ENCODE results near the gene DNAJC15.
"Not testable (repeated sequence)": the region's sequence is repeated elsewhere in the genome, so short reads cannot be mapped to it uniquely, and the experiment has no call there.

Gene DNAJC15

DNA sequence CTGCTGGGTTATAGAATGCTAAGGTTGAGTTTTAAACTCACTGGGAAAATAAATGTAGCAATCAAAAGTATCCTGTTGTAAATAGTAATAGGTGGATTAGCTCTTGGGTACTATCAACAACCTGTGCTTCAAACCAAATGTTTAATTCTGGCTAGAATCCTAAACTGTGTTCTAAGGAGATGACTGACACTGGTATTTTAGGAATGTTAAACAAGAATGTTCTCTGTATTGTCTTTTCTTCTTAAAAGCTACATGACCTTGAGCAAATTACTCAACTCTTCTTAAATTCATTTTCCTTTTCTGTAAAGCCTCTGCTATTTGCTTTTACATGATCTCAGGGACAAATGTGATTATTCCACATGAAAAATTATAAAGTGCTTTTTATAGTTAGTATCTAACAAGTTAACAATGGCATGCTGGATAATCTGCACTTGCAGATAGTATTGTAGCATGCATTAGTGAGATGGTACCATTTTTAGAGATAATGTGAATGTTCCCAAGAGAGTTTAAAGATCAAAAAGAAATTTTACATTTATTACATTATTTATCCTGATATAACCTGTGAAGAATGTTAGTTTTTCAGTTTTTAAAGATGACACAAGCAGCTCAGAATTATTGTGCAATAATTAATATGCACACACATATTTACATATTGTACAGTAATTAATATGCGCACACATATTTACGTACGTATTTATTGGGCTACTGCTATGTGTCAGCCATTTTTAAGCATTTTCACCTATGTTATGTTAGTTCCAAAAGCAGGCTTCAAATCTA is 17.7 kb upstream of the DNAJC15 start:
- no peak for DNase-seq

DNA sequence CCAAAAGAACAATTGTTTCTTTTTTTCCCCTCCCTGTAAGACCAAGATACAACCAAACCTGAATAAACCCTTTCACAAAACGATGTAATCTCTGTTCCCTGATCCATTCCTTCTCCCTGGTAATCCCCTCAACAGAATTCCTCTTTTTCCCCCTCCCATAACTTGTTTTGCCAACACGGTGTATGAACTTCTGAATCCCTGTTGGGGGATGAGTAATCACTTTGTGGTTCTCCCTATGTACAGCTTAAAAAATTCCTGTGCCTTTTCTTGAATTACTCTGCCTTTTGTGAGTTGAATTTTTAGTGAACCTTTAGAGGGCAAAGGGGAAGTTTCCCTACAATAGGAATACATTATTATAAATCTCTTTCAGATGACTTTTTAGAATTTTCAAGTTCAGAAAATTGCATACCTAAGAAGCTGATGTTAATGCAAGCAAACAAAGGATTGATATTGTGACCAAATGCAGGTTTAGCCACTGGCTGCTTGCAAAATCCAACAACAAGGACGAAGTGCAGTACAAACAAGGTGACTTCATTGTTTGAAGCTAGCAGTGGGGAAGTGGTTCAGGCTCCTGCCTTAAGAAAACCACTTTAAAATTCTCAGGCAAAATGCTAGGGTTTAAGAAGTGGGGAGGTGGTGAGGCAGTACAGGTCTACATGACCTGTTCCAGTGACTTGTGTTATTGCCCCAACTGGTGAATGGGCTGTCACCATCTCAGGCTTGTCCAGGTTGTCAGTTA is 16.3 kb upstream of the DNAJC15 start:
- DNase-seq: no peak

DNA sequence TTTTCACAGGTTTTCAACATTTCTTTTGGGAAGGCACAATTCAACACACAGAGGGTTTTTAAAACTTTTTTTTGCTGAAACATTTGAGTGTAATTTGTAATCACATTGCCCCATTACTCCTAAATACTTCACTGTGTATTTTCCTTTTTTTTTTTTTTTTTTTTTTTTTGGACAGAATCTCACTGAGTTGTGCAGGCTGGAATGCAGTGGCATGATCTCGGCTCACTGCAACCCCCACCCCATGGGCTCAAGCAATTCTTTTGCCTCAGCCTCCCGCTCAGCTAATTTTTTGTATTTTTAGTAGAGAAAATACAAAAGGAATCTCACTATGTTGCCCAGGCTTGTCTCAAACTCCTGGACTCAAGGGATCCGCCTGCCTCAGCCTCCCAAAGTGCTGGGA is 14.8 kb upstream of the DNAJC15 start:
- DNase-seq: no peak

DNA sequence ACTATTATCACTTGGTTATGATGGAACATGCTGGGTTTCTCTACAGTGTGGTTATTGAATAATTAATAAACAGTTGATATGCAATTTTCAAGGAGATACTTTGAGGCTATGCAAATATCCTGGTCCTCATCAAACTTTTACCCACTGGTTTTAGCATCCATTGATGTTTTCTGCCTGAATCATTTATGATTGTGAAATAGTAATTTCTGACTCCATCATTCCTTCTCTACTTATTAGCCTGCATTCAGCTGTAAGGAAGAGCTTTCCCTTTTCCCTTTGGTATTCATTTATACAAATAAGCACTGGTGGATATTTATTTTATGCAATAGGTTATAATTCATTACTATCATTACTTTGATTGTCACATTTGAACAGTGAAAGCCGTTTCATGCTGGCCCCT is 13.9 kb upstream of the DNAJC15 start:
- DNase-seq: no peak

DNA sequence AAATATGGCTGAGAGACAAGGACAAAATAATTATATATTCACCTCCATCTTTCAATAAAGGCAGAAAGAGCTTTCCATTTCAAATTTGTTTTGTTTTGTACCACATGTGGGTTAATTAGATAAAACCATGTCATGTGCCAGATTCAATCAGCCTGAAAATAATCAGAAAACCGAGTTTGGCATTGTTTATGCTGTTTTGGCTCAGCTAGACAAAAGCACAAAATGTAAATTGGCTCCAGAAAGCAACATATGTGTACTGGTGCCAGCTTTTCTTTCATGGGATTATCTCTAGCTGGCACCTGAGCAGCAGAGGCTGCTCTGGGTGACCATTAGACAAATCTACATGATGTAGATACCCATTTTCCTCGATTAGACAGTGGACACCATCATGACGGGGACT is 9.2 kb upstream of the DNAJC15 start:
- DNase-seq: no peak

DNA sequence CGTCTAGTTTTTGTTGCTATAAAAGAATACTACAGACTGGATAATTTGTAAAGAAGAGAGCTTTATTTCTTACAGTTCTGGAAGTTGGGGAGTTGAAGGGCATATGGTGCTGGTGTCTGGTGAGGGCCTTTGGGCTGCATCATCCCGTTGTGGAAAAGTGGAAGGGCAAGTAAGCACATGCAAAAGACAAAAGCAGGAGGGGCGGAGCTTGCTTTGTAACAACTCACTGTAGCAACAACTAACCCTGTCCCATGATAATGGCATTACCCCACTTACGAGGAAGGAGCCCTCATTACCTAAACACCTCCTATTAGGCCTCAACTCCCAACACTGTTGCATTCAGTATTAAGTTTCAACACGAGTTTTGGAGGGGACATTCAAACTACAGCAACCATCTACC is 7.2 kb upstream of the DNAJC15 start:
- DNase-seq: no peak

GRCh38 chr13:43019811-43020210 is 3.6 kb upstream of the DNAJC15 start:
- DNase-seq: no peak

GRCh38 chr13:43020794-43021193 is 2.6 kb upstream of the DNAJC15 start:
- DNase-seq: no peak

- DNase-seq: no peak
Measured at GRCh38 chr13:43021926-43022670, 1.3 kb upstream of the DNAJC15 start.

- DNase-seq: no peak
Measured at GRCh38 chr13:43022934-43023288, 475 bp upstream of the DNAJC15 start.

- no peak for DNase-seq
Measured at GRCh38 chr13:43026262-43026661, 2.9 kb downstream of the DNAJC15 start.

DNA sequence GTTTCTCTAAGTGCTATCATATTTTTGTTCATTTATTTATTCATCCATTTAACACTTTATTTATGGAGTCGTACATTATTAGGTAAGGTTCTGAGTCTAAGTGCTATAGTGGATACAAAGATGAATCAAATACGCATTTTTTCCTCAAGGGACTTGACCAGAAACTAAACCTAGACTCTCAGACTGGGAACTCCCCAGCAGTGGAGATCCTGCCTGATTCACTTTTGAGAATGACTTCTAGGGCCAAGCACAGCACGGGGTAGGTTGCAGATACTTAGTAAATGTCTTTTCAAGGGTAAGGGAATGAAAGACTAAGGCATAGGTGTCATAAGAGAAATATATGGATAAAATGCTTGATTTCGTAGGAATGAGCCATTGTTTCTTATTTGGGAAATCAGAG is 7.2 kb downstream of the DNAJC15 start:
- DNase-seq: no peak

DNA sequence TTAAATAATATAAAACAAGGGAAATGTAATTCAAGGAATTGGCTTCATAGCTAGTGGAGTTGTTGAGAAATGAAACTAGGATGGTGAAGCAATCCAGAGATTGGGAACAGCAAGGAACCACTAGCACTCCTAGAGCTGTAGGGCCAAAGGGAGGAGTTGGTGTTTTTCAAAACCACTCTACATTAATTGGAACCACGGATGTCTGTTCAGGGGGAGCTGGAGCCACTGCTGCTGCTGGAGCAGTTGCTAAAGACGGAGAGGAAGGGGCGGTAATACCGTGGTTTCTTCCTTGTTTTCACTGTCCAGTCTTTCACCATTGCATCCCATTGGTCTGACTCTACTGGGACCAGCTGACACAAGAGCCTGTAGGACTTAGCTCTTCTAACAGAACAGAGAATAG is 8.5 kb downstream of the DNAJC15 start:
- DNase-seq: peak; percentile 22

- DNase-seq: no peak
Measured at GRCh38 chr13:43033038-43033437, 9.7 kb downstream of the DNAJC15 start.

DNA sequence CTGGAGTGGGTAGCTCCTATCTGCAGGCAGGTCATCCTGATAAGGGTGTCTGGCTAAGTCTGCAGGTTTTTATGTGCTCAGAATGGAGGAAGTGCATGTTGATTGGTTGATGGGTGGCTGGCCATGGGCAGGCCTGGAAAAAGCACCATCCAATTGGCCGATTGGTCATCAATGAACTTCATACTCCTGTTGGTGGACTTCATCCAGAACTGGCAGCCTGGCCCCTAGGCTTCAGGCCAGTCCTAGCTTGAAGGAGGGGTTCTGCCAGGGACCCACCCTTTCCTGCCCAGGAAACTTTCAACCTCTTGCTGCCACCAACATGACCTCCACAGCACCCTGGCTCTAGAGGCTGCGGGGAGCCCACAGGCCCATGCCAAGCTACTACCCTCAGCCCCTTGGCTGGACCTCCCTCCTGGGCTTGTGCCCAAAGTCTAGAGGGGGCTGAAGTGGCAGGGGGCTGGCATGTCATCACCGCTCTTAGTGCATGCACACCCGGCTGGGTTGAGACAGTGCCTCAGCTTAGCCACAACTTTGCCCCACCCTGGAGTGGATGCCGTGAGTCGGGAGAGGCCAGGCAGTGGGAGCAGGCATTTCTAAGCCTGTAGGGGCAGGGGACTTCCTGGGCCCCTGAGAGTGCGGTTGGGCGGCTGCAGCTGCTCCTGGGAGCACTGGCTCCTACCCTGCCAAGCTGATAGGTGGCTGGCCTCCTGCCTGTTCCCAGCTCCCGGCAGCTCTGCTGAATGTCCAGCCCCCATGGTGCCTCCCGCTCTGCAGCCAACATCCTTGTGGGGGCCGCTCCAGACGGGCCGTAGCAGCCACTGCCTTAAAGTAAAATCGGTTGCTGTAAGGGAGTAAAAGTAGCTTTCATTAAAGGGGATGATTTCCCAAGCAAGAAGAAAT is 13.2 kb downstream of the DNAJC15 start:
- no peak for DNase-seq

DNA sequence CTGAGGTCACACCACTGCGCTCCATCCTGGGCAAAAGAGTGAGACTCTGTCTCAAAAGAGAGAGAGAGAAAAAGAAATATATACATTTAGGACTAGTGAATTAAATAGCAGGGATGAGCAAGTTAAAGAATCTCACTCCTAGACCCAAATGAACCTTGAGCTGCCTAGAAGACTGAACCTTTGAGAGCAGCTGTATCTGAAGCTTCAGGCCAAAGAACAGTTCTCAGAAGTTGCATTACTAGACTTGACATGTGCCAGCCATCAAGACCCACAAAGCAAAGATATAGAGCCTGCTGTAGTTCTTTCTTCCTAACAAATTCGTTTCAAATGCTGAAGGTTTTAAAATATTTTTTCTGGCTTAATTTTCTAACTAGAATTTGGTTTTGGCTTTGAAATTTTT is 16.6 kb downstream of the DNAJC15 start:
- no peak for DNase-seq

GRCh38 chr13:43040581-43041368 is 17.4 kb downstream of the DNAJC15 start:
- not testable (repeated sequence) for DNase-seq

- DNase-seq: no peak
Measured at GRCh38 chr13:43041369-43041921, 18.1 kb downstream of the DNAJC15 start.

- DNase-seq: no peak
Measured at GRCh38 chr13:43042410-43042921, 19.1 kb downstream of the DNAJC15 start.

GRCh38 chr13:43044720-43045301 is 21.4 kb downstream of the DNAJC15 start:
- peak; percentile 24 for DNase-seq

DNA sequence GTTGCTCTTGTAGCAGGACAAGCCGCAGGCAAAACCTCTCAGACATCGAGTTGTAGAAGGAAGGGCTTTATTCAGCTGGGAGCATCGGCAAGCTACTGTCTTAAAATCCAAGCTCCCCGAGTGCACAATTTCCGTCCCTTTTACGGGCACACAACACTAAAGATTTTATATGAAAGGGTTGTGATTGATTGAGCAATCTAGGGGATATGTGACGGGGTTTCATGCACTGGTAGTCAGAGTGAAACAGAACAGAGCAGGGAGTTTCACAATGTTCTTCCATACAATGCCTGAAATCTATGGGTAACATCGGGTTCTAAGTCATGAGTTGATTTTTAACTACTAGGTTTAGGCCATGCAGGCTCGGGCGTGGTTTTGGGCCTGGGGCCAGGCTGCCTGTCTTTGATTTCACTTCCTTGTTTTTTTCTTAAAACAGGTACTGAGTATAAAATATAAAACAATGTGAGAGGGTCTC is 22.0 kb downstream of the DNAJC15 start:
- peak; percentile 85 for DNase-seq

All from inflammatory macrophage treated with lipopolysaccharide for 4 hours (primary cell).